CD14-positive monocyte (primary cell): ENCODE results near the gene RSAD2. TPM values are rescaled to one million over a fixed set of nuclear protein-coding genes. Genes with fewer than 3 reads are reported as not detected.

ENCODE experiments used
- DNase-seq, 3 donors: peaks; one replicate each; pipeline ENCODE4 v3.0.0-alpha.2; 2011 to 2022
- H2AFZ ChIP-seq: 2 replicates; pipeline ENCODE4 v1.6.0; 2012; ENCODE audit warnings: mild to moderate bottlenecking, low read depth, low read length, inconsistent platforms; ENCODE audit not compliant: insufficient read depth, poor library complexity, severe bottlenecking
- H3K27ac ChIP-seq, 2 donors: 1 replicate in 1 of 2; 2 replicates in 1 of 2; pipeline ENCODE4 v1.5.1; 2012 to 2013; ENCODE audit warnings: low read length in 2 of 2, control low read depth in 1 of 2, inconsistent platforms in 1 of 2, low read depth in 1 of 2, mild to moderate bottlenecking in 1 of 2
- H3K27me3 ChIP-seq, 2 donors: one replicate each; pipeline versions ENCODE4 v1.6.0 to v1.6.1; 2011 to 2013; ENCODE audit warnings: low read length in 2 of 2; ENCODE audit not compliant: control insufficient read depth in 2 of 2, insufficient read depth in 2 of 2
- H3K36me3 ChIP-seq, 2 donors: replicated peaks in 1 of 2; 1 replicate in 1 of 2; 2 replicates in 1 of 2; pipeline versions ENCODE4 v1.5.1 to v1.6.1; 2012 to 2013; ENCODE audit warnings: low read length in 2 of 2, control low read depth in 1 of 2, inconsistent platforms in 1 of 2, mild to moderate bottlenecking in 1 of 2; ENCODE audit not compliant: insufficient read depth in 2 of 2, control insufficient read depth in 1 of 2
- H3K4me1 ChIP-seq, 2 donors: 1 replicate in 1 of 2; 2 replicates in 1 of 2; pipeline versions ENCODE4 v1.5.1 to v1.6.1; 2012 to 2013; ENCODE audit warnings: low read length in 2 of 2, control low read depth in 1 of 2, inconsistent platforms in 1 of 2, mild to moderate bottlenecking in 1 of 2, moderate library complexity in 1 of 2; ENCODE audit not compliant: insufficient read depth in 2 of 2, control insufficient read depth in 1 of 2
- H3K4me2 ChIP-seq: replicated peaks from 2 replicates; pipeline ENCODE3; 2012; ENCODE audit warnings: low read length, moderate library complexity, mild to moderate bottlenecking; ENCODE audit not compliant: poor library complexity, severe bottlenecking; ENCODE audit errors: extremely low read depth
- H3K4me3 ChIP-seq, 3 experiments: fragments of 200-600 bp in 1 of 3; sonication (generic) in 1 of 3; replicated peaks in 1 of 3; 1 replicate in 2 of 3; 2 replicates in 1 of 3; pipeline ENCODE4 v1.5.1; 2011 to 2013; ENCODE audit warnings: low read length in 3 of 3, mild to moderate bottlenecking in 3 of 3, control low read depth in 2 of 3, low read depth in 2 of 3, inconsistent platforms in 1 of 3, moderate library complexity in 1 of 3
- H3K79me2 ChIP-seq: 2 replicates; pipeline ENCODE4 v1.6.0; 2012; ENCODE audit warnings: mild to moderate bottlenecking, control low read depth, inconsistent platforms, low read length, moderate library complexity; ENCODE audit not compliant: insufficient read depth
- H3K9ac ChIP-seq: 2 replicates; pipeline ENCODE4 v1.6.0; 2017; ENCODE audit warnings: low read length, mild to moderate bottlenecking; ENCODE audit not compliant: insufficient read depth, poor library complexity, severe bottlenecking
- H3K9me3 ChIP-seq, 2 donors: replicated peaks in 1 of 2; 1 replicate in 1 of 2; 2 replicates in 1 of 2; pipeline versions ENCODE4 v1.5.1 to v1.6.1; 2012 to 2013; ENCODE audit warnings: low read length in 2 of 2, control low read depth in 1 of 2; ENCODE audit not compliant: control insufficient read depth in 1 of 2, insufficient read depth in 1 of 2
- H4K20me1 ChIP-seq: 2 replicates; pipeline ENCODE4 v1.6.0; 2012; ENCODE audit warnings: mild to moderate bottlenecking, low read length, control low read depth, moderate library complexity; ENCODE audit not compliant: insufficient read depth
- H3K27ac Mint-ChIP-seq, 7 donors: one replicate each; pipeline ENCODE4 v1.8.0; 2020; ENCODE audit warnings: mild to moderate bottlenecking in 7 of 7, mixed read lengths in 7 of 7, moderate library complexity in 6 of 7, inconsistent platforms in 2 of 7
- H3K27me3 Mint-ChIP-seq, 3 donors: one replicate each; pipeline ENCODE4 v1.8.0; 2021 to 2022; ENCODE audit warnings: low read depth in 3 of 3, mild to moderate bottlenecking in 3 of 3, mixed read lengths in 3 of 3, moderate library complexity in 3 of 3, inconsistent platforms in 1 of 3
- H3K36me3 Mint-ChIP-seq, 2 donors: one replicate each; pipeline ENCODE4 v1.8.0; 2020; ENCODE audit warnings: mixed read lengths in 2 of 2, inconsistent platforms in 1 of 2, mild to moderate bottlenecking in 1 of 2
- H3K4me1 Mint-ChIP-seq: one replicate; pipeline ENCODE4 v1.8.0; 2020; ENCODE audit warnings: mild to moderate bottlenecking, mixed read lengths
- H3K4me3 Mint-ChIP-seq, 2 donors: one replicate each; pipeline ENCODE4 v1.8.0; 2020; ENCODE audit warnings: mild to moderate bottlenecking in 2 of 2, mixed read lengths in 2 of 2, moderate library complexity in 1 of 2
- H3K9me3 Mint-ChIP-seq, 7 donors: one replicate each; pipeline ENCODE4 v1.8.0; 2020 to 2022; ENCODE audit warnings: mixed read lengths in 7 of 7, mild to moderate bottlenecking in 6 of 7, moderate library complexity in 6 of 7, inconsistent platforms in 2 of 7
- CTCF ChIP-seq: fragments of 200-600 bp; IDR thresholded peaks from one replicate; pipeline ENCODE4 v1.8.0; 2022; ENCODE audit warnings: antibody characterized with exemption, mild to moderate bottlenecking
- WGBS: methylation state at CpG from one replicate; pipeline ENCODE4 v1.1.5; 2013; ENCODE audit warnings: missing lambda C conversion rate; ENCODE audit not compliant: insufficient coverage; 5-methylcytosine and 5-hydroxymethylcytosine counted together
- intact Hi-C, 2 donors: fragments of 100-400 bp; cut with micrococcal nuclease; formaldehyde crosslinking; loops; one replicate each; pipeline versions ENCODE4 v1.15.0 to v1.15.1; 2023
- polyA plus RNA-seq, 3 donors: library from polyadenylated mRNA; depleted of rRNA in 1 of 3; unstranded in 2 of 3; stranded (reverse) in 1 of 3; fragments of 300-500 nt in 2 of 3; fragments of >200 nt in 1 of 3; fragmentation: Illumina TruSeq in 2 of 3; gene quantifications; 1 replicate in 2 of 3; 2 replicates in 1 of 3; pipeline ENCODE4 v1.2.3, GENCODE V29; 2012 to 2021

The RSAD2 gene
- polyA plus RNA-seq, 3 donors, result 6.0 to 12.6 (median 10.3) TPM

- no peak overlapping the region for H3K9ac ChIP-seq
- intact Hi-C loops, result loop anchor here in 1 of 2 donors (10.0 kb wide), 1 partner anchor 93 kb away; no protein-coding TSS in a partner anchor
- no peak overlapping the region for H3K4me2 ChIP-seq
- no peaks in the 10 kb centered on the region for H3K79me2 ChIP-seq
- H3K27ac ChIP-seq, result no peak overlapping the region
- H3K4me3 Mint-ChIP-seq, result no peak overlapping the region
- H3K27ac Mint-ChIP-seq, result no peak overlapping the region
- no peak for TF ChIP-seq CTCF
- no peak for DNase-seq
- H3K27me3 Mint-ChIP-seq, result peaks cover 0 to 4% (median 3%) of the 10 kb centered on the region in 3 donors
- no peaks in the 10 kb centered on the region for H3K9me3 ChIP-seq
- H2AFZ ChIP-seq, result no peak overlapping the region
- H3K4me3 ChIP-seq, result no peak overlapping the region
- H3K4me1 ChIP-seq, result peaks cover 8 to 12% of the 10 kb centered on the region in 2 donors
- no peaks in the 10 kb centered on the region for H3K36me3 ChIP-seq
- no peaks in the 10 kb centered on the region for H3K36me3 Mint-ChIP-seq
- H3K27me3 ChIP-seq, result no peaks in the 10 kb centered on the region
- no peaks in the 10 kb centered on the region for H4K20me1 ChIP-seq
- no peaks in the 10 kb centered on the region for H3K9me3 Mint-ChIP-seq
- peaks cover 15% of the 10 kb centered on the region for H3K4me1 Mint-ChIP-seq
Measured at GRCh38 chr2:6911721-6912120, 34.1 kb downstream of the RSAD2 start.

- Histone ChIP-seq H3K79me2 (no peaks in the 10 kb centered on the region), H3K4me2 (no peak overlapping the region), H3K9me3 (no peaks in the 10 kb centered on the region), H3K4me1 (peaks cover 16 to 24% of the 10 kb centered on the region in 2 donors), H3K36me3 (no peaks in the 10 kb centered on the region), H3K9ac (no peak overlapping the region), H4K20me1 (no peaks in the 10 kb centered on the region), H2AFZ (no peak overlapping the region), H3K27me3 (no peaks in the 10 kb centered on the region), H3K4me3 (no peak overlapping the region), H3K27ac (no peak overlapping the region)
- no peaks in the 10 kb centered on the region for H3K36me3 Mint-ChIP-seq
- WGBS, result 84% methylated on average over 2 of the region's 9 CpGs
- intact Hi-C loops, result loop anchor here in 1 of 2 donors (10.0 kb wide), 1 partner anchor 91 kb away; no protein-coding TSS in a partner anchor
- peaks cover 1 to 9% (median 9%) of the 10 kb centered on the region in 3 donors for H3K27me3 Mint-ChIP-seq
- DNase-seq, result no peak
- H3K9me3 Mint-ChIP-seq, result peaks cover 0 to 2% (median 0%) of the 10 kb centered on the region in 7 donors
- H3K27ac Mint-ChIP-seq, result no peak overlapping the region
- TF ChIP-seq CTCF, result no peak
- H3K4me1 Mint-ChIP-seq, result peaks cover 18% of the 10 kb centered on the region
- no peak overlapping the region for H3K4me3 Mint-ChIP-seq
Measured at GRCh38 chr2:6913415-6914157, 36.0 kb downstream of the RSAD2 start.
